Activated naive CD8-positive, alpha-beta T cell treated with anti-CD3 and anti-CD28 coated beads, Interleukin-2, amount 50 U/mL, for 16 hours (primary cell): ENCODE results near the gene GPR142.

Experiments used
- DNase-seq: peaks from one replicate; pipeline ENCODE4 v3.0.0-alpha.2; 2020; ENCODE audit warnings: low read depth, low spot score

GPR142 gene

GRCh38 chr17:74367206-74367605 is at the start of gene GPR142:
Gene GPR142 (plus strand): TSS chr17:74367506. CDS start chr17:74369541, 2,035 bp downstream.
- no peak for DNase-seq

- no peak for DNase-seq
Observed at GRCh38 chr17:74318391-74318790, 48.9 kb upstream of the GPR142 start.

- DNase-seq, result no peak
Observed at GRCh38 chr17:74324521-74324920, 42.8 kb upstream of the GPR142 start.

GRCh38 chr17:74325376-74325742 is 41.9 kb upstream of the GPR142 start:
- no peak for DNase-seq

- DNase-seq, result no peak
Observed at GRCh38 chr17:74325743-74326379, 41.4 kb upstream of the GPR142 start, which contains the start of gene KIF19. Gene KIF19 (plus strand): TSS chr17:74326226. CDS start chr17:74326350, 124 bp downstream.

GRCh38 chr17:74326506-74326905 is 40.8 kb upstream of the GPR142 start:
- no peak for DNase-seq

GRCh38 chr17:74328487-74328886 is 38.8 kb upstream of the GPR142 start:
- DNase-seq, result no peak

- DNase-seq, result no peak
Observed at GRCh38 chr17:74329378-74329777, 37.9 kb upstream of the GPR142 start.

GRCh38 chr17:74330446-74330845 is 36.9 kb upstream of the GPR142 start:
- DNase-seq, result no peak

GRCh38 chr17:74332017-74332650 is 35.2 kb upstream of the GPR142 start:
- DNase-seq, result no peak

- no peak for DNase-seq
Observed at GRCh38 chr17:74332763-74333283, 34.5 kb upstream of the GPR142 start.

- no peak for DNase-seq
Observed at GRCh38 chr17:74334393-74335039, 32.8 kb upstream of the GPR142 start.

- no peak for DNase-seq
Observed at GRCh38 chr17:74335529-74336062, 31.7 kb upstream of the GPR142 start.

GRCh38 chr17:74336307-74336706 is 31.0 kb upstream of the GPR142 start:
- no peak for DNase-seq

GRCh38 chr17:74337834-74338500 is 29.3 kb upstream of the GPR142 start:
- DNase-seq, result no peak

GRCh38 chr17:74339537-74340195 is 27.6 kb upstream of the GPR142 start:
- DNase-seq, result no peak

GRCh38 chr17:74340470-74341023 is 26.8 kb upstream of the GPR142 start:
- no peak for DNase-seq

GRCh38 chr17:74342224-74342623 is 25.1 kb upstream of the GPR142 start:
- DNase-seq, result no peak

- no peak for DNase-seq
Observed at GRCh38 chr17:74343121-74343520, 24.2 kb upstream of the GPR142 start.

- DNase-seq, result no peak
Observed at GRCh38 chr17:74343526-74344284, 23.6 kb upstream of the GPR142 start.
